ENCODE measurements around the gene RASSF8.

DNA sequence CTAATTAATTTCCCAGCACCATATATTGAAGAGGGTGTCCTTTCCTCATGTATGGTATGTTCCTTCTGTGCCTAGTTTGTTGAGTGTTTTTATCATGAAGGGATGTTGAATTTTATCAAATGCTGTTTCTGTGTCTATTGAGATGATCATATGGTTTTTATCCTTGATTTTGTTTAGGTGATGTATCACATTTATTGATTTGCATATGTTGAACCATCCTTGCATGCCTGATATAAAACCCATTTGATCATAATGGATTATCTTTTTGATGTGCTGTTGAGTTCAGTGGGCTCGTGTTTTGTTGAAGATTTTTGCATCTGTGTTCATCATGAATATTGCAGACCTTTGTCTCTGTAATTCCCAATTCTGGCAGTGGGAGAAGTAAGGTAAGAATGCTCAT lies 44.6 kb downstream of the RASSF8 start:
- TF ChIP-seq, protein P1, sequence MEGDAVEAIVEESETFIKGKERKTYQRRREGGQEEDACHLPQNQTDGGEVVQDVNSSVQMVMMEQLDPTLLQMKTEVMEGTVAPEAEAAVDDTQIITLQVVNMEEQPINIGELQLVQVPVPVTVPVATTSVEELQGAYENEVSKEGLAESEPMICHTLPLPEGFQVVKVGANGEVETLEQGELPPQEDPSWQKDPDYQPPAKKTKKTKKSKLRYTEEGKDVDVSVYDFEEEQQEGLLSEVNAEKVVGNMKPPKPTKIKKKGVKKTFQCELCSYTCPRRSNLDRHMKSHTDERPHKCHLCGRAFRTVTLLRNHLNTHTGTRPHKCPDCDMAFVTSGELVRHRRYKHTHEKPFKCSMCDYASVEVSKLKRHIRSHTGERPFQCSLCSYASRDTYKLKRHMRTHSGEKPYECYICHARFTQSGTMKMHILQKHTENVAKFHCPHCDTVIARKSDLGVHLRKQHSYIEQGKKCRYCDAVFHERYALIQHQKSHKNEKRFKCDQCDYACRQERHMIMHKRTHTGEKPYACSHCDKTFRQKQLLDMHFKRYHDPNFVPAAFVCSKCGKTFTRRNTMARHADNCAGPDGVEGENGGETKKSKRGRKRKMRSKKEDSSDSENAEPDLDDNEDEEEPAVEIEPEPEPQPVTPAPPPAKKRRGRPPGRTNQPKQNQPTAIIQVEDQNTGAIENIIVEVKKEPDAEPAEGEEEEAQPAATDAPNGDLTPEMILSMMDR (IDR thresholded peaks at IDR 0.05): no peak
- no peak for TF ChIP-seq POLR2A (IDR thresholded peaks at IDR 0.05)
- no peak for TF ChIP-seq EP300 (IDR thresholded peaks at IDR 0.05)
- no peak for TF ChIP-seq POLR2AphosphoS5 (IDR thresholded peaks at IDR 0.05)
